Hepatocyte (in vitro differentiated cells): ENCODE measurements around the gene OR14A2. TPM values are rescaled to one million over a fixed set of nuclear protein-coding genes. Genes with fewer than 3 reads are reported as not detected.
"Not testable (repeated sequence)": the region's sequence is repeated elsewhere in the genome, so short reads cannot be mapped to it uniquely, and the experiment has no call there.

Experiments
- DNase-seq: peaks from one replicate; pipeline ENCODE4 v3.0.0-alpha.2; 2016; ENCODE audit warnings: low spot score
- H2AFZ ChIP-seq: fragments of 200-600 bp; sonication (generic); 2 replicates; pipeline ENCODE4 v1.6.0; 2016; ENCODE audit warnings: antibody characterized with exemption, mild to moderate bottlenecking
- H3K27ac ChIP-seq: fragments of 200-600 bp; sonication (generic); 2 replicates; pipeline ENCODE4 v1.5.1; 2016; ENCODE audit warnings: mild to moderate bottlenecking
- H3K27me3 ChIP-seq: fragments of 200-600 bp; sonication (generic); 2 replicates; pipeline ENCODE4 v1.6.1; 2016
- H3K36me3 ChIP-seq: fragments of 200-600 bp; sonication (generic); replicated peaks from 2 replicates; pipeline ENCODE4 v1.5.1; 2016; ENCODE audit warnings: low read depth; ENCODE audit not compliant: insufficient read depth
- H3K4me1 ChIP-seq: fragments of 200-600 bp; sonication (generic); 2 replicates; pipeline ENCODE4 v1.5.1; 2016; ENCODE audit warnings: mild to moderate bottlenecking, moderate library complexity; ENCODE audit not compliant: insufficient read depth
- H3K4me2 ChIP-seq: fragments of 200-600 bp; sonication (generic); 2 replicates; pipeline ENCODE4 v1.6.0; 2016
- H3K4me3 ChIP-seq: fragments of 200-600 bp; sonication (generic); 2 replicates; pipeline ENCODE4 v1.5.1; 2016; ENCODE audit warnings: mild to moderate bottlenecking
- H3K79me2 ChIP-seq: fragments of 200-600 bp; sonication (generic); 2 replicates; pipeline ENCODE4 v1.6.0; 2017; ENCODE audit warnings: mild to moderate bottlenecking
- H3K9me2 ChIP-seq: fragments of 200-600 bp; sonication (generic); replicated peaks from 2 replicates; pipeline ENCODE4 v1.6.0; 2017; ENCODE audit warnings: mild to moderate bottlenecking; ENCODE audit not compliant: insufficient read depth
- H3K9me3 ChIP-seq: fragments of 200-600 bp; sonication (generic); 2 replicates; pipeline ENCODE4 v1.5.1; 2016; ENCODE audit warnings: low read depth, mild to moderate bottlenecking
- H4K20me1 ChIP-seq: fragments of 200-600 bp; sonication (generic); 2 replicates; pipeline ENCODE4 v1.6.0; 2016; ENCODE audit warnings: mild to moderate bottlenecking; ENCODE audit not compliant: insufficient read depth, poor library complexity, severe bottlenecking
- CTCF ChIP-seq: fragments of 200-600 bp; sonication (generic); IDR thresholded peaks from 2 replicates; pipeline ENCODE4 v1.5.1; 2016; ENCODE audit warnings: antibody characterized with exemption, mild to moderate bottlenecking; ENCODE audit not compliant: poor library complexity
- EZH2 ChIP-seq: fragments of 200-600 bp; sonication (generic); IDR thresholded peaks from 2 replicates; pipeline ENCODE4 v1.6.1; 2016; ENCODE audit warnings: antibody characterized with exemption, mild to moderate bottlenecking, borderline replicate concordance
- EZH2phosphoT487 ChIP-seq: fragments of 200-600 bp; sonication (generic); IDR thresholded peaks from one replicate; pipeline ENCODE4 v1.6.1; 2018; ENCODE audit warnings: antibody characterized with exemption, mild to moderate bottlenecking, low read depth, moderate library complexity; ENCODE audit not compliant: unreplicated experiment, severe bottlenecking
- WGBS: methylation state at CpG from one replicate; pipeline ENCODE4 v1.1.6; 2016; ENCODE audit warnings: low lambda C conversion rate; ENCODE audit errors: missing lambda C conversion rate; 5-methylcytosine and 5-hydroxymethylcytosine counted together
- polyA plus RNA-seq: library from polyadenylated mRNA; unstranded; fragments of >200 nt; fragmentation: Nextera tagmentation; extraction: Ambion mirVana; gene quantifications from 2 replicates; pipeline ENCODE4 v1.2.1, GENCODE V29; 2016
- total RNA-seq: library from RNA; depleted of rRNA; stranded (reverse); fragments of >200 nt; gene quantifications from 2 replicates; pipeline ENCODE4 v1.2.3, GENCODE V29; 2014

OR14A2 gene
- not detected in 2 replicates for total RNA-seq
- polyA plus RNA-seq, result not detected in 2 replicates

GRCh38 chr1:247748041-247748440 lies at the start of gene OR14A2:
Gene OR14A2 (minus strand): TSS chr1:247748141.
- no peaks in the 10 kb centered on the region for H3K79me2 ChIP-seq
- no peaks in the 10 kb centered on the region for H3K4me1 ChIP-seq
- no peaks in the 10 kb centered on the region for H3K36me3 ChIP-seq
- no peaks in the 10 kb centered on the region for H3K9me2 ChIP-seq
- TF ChIP-seq CTCF (no peak), EZH2 (no peak), EZH2phosphoT487 (no peak)
- H4K20me1 ChIP-seq, result no peaks in the 10 kb centered on the region
- no peak within 1 kb of the TSS for H2AFZ ChIP-seq
- peaks cover 6% of the 10 kb centered on the region for H3K9me3 ChIP-seq
- DNase-seq, result no peak
- WGBS, result 83% methylated on average over 2 of the region's 2 CpGs
- no peak within 1 kb of the TSS for H3K27ac ChIP-seq
- H3K27me3 ChIP-seq, result no peaks in the 10 kb centered on the region
- no peak within 1 kb of the TSS for H3K4me3 ChIP-seq
- no peak within 1 kb of the TSS for H3K4me2 ChIP-seq

GRCh38 chr1:247797518-247797917 lies 49.6 kb upstream of the OR14A2 start:
- Histone ChIP-seq H3K4me3 (no peak overlapping the region), H3K36me3 (no peaks in the 10 kb centered on the region), H4K20me1 (no peaks in the 10 kb centered on the region), H2AFZ (no peak overlapping the region), H3K27me3 (no peaks in the 10 kb centered on the region), H3K9me2 (no peaks in the 10 kb centered on the region), H3K4me2 (no peak overlapping the region), H3K79me2 (no peaks in the 10 kb centered on the region), H3K9me3 (peaks cover 2% of the 10 kb centered on the region), H3K4me1 (no peaks in the 10 kb centered on the region), H3K27ac (no peak overlapping the region)
- no peak for DNase-seq
- 19% methylated on average over 2 of the region's 2 CpGs for WGBS
- TF ChIP-seq EZH2phosphoT487, result no peak
- TF ChIP-seq CTCF, result no peak
- TF ChIP-seq EZH2, result no peak

- TF ChIP-seq EZH2, result no peak
- no peak for TF ChIP-seq CTCF
- TF ChIP-seq EZH2phosphoT487, result no peak
- no peaks in the 10 kb centered on the region for H4K20me1 ChIP-seq
- H3K4me3 ChIP-seq, result no peak overlapping the region
- H3K4me1 ChIP-seq, result no peaks in the 10 kb centered on the region
- no peaks in the 10 kb centered on the region for H3K79me2 ChIP-seq
- no peaks in the 10 kb centered on the region for H3K36me3 ChIP-seq
- H3K9me3 ChIP-seq, result no peaks in the 10 kb centered on the region
- H3K4me2 ChIP-seq, result no peak overlapping the region
- H3K9me2 ChIP-seq, result no peaks in the 10 kb centered on the region
- no peak for DNase-seq
- H2AFZ ChIP-seq, result no peak overlapping the region
- H3K27me3 ChIP-seq, result no peaks in the 10 kb centered on the region
- no peak overlapping the region for H3K27ac ChIP-seq
Measured at GRCh38 chr1:247769603-247770002, 21.7 kb upstream of the OR14A2 start.

GRCh38 chr1:247760456-247760855 lies 12.5 kb upstream of the OR14A2 start, which contains the start of gene OR1C1:
Gene OR1C1 (minus strand): TSS chr1:247760556. CDS start chr1:247758406, 2,150 bp downstream.
- no peaks in the 10 kb centered on the region for H3K79me2 ChIP-seq
- no peaks in the 10 kb centered on the region for H3K36me3 ChIP-seq
- WGBS, result 88% methylated on average over 3 of the region's 3 CpGs
- no peak within 1 kb of the TSS for H3K27ac ChIP-seq
- TF ChIP-seq EZH2, result no peak
- TF ChIP-seq CTCF, result no peak
- no peak for TF ChIP-seq EZH2phosphoT487
- no peaks in the 10 kb centered on the region for H4K20me1 ChIP-seq
- DNase-seq, result no peak
- H3K4me3 ChIP-seq, result no peak within 1 kb of the TSS
- H3K27me3 ChIP-seq, result no peaks in the 10 kb centered on the region
- H3K4me2 ChIP-seq, result no peak within 1 kb of the TSS
- no peaks in the 10 kb centered on the region for H3K4me1 ChIP-seq
- H3K9me3 ChIP-seq, result no peaks in the 10 kb centered on the region
- no peaks in the 10 kb centered on the region for H3K9me2 ChIP-seq
- no peak within 1 kb of the TSS for H2AFZ ChIP-seq

GRCh38 chr1:247754311-247754710 lies 6.4 kb upstream of the OR14A2 start:
- not testable (repeated sequence) for H3K4me1 ChIP-seq, H3K79me2 ChIP-seq, H2AFZ ChIP-seq, H3K4me2 ChIP-seq, H3K27me3 ChIP-seq, H3K27ac ChIP-seq, H3K9me2 ChIP-seq, H3K9me3 ChIP-seq, DNase-seq, H3K36me3 ChIP-seq, H3K4me3 ChIP-seq, H4K20me1 ChIP-seq
- WGBS, result 75% methylated on average over 1 of the region's 1 CpG
